NB4 (cell line): Measurements from ENCODE around the gene SUCNR1.

Experiments used
- CTCF ChIP-seq: IDR thresholded peaks from one replicate; pipeline ENCODE4 v1.5.1; 2012; ENCODE audit warnings: low read depth, low read length
- MAX ChIP-seq: IDR thresholded peaks from 2 replicates; pipeline ENCODE4 v1.6.1; 2011; ENCODE audit warnings: low read depth, low read length
- POLR2A ChIP-seq: IDR thresholded peaks from 2 replicates; pipeline ENCODE4 v1.6.1; 2011; ENCODE audit warnings: mild to moderate bottlenecking; ENCODE audit not compliant: insufficient read length; ENCODE audit errors: extremely low read depth

- no peak for TF ChIP-seq CTCF
- no peak for TF ChIP-seq POLR2A
- TF ChIP-seq MAX, result no peak
Measured at GRCh38 chr3:151925419-151925818, 52.0 kb downstream of the SUCNR1 start.
